ENCODE results near the gene VPS41.

The VPS41 gene

DNA sequence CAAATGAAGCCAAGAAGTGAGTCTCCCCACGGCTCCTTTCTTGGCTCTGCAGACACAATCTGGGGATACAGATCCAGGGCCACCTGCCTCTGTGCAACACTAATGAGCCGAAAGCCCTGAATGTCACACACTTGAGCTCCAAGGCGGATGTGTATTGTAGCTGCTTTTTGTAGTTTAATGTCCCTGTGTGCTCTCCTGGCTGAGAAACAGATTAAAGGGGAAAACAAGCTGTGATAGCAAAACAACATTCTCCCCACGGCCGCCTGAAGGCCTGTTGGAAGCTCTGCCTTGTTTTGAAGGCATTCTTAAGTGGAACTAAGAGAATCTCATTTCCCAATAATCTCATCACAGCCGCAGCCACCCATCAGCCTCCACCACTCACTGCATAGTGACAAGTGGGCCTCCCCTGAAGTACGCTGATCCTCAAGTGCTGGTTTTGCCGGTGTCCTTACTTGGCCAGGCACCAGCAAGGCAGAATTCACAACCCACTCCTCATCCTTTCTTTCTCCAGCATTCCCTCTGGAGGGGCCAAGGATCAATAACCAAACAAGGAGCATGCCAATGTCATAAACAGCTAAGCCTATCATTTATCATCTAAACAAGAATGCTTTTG lies 233.4 kb downstream of the VPS41 start:
- no peak overlapping the region for H3K27ac ChIP-seq
- TF ChIP-seq, protein P1, sequence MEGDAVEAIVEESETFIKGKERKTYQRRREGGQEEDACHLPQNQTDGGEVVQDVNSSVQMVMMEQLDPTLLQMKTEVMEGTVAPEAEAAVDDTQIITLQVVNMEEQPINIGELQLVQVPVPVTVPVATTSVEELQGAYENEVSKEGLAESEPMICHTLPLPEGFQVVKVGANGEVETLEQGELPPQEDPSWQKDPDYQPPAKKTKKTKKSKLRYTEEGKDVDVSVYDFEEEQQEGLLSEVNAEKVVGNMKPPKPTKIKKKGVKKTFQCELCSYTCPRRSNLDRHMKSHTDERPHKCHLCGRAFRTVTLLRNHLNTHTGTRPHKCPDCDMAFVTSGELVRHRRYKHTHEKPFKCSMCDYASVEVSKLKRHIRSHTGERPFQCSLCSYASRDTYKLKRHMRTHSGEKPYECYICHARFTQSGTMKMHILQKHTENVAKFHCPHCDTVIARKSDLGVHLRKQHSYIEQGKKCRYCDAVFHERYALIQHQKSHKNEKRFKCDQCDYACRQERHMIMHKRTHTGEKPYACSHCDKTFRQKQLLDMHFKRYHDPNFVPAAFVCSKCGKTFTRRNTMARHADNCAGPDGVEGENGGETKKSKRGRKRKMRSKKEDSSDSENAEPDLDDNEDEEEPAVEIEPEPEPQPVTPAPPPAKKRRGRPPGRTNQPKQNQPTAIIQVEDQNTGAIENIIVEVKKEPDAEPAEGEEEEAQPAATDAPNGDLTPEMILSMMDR (conservative IDR thresholded peaks at IDR 0.05): no peak

DNA sequence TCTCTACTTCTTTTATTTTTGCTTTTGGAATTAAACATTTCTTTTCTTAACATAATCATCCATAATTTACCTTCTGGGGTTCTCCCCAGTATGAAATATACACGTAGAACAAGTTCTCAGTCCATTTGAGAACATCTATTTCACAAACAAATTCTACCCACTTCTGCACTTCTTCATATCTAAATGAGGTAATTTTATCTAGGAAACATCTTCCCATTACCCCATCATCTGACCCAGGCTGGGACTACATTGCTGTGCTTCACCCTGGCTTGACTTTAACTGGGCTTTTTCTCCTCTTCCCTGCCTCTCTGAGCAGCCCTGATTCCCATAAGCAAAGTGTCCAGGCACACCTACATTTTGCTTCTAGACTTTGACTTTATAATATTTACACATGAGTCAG lies 234.5 kb downstream of the VPS41 start:
- TF ChIP-seq, protein P1 (conservative IDR thresholded peaks at IDR 0.05): no peak
- H3K27ac ChIP-seq: no peak overlapping the region

DNA sequence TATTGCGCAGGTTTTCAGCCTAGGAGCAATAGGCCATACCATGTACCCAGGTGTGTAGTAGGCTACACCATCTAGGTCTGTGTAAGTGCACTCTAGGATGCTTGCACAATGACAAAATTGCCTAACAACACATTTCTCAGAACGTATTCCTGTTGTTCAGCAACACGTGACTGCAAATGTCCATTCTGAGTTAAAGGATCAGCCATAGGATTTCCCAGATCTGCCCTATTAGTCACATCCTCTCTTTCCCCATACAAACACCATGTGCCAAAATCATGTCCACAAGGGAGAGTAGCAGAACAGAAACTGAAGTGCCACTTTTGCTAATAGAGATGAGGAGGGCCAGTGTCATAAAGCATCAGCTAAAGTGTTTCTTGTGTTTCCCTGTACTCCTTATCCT lies 235.2 kb downstream of the VPS41 start:
- TF ChIP-seq, protein P1 (conservative IDR thresholded peaks at IDR 0.05): no peak
- no peak overlapping the region for H3K27ac ChIP-seq
